ENCODE data around the gene SNED1. TPM values are rescaled to one million over a fixed set of nuclear protein-coding genes. Genes with fewer than 3 reads are reported as not detected.

Gene SNED1
- total and polyA plus RNA-seq, 12 donors, result 3.9 to 12.7 (median 6.3) TPM

- no peak for DNase-seq
- no peaks in the 10 kb centered on the region for H3K36me3 ChIP-seq
- no peak overlapping the region for H3K4me3 ChIP-seq
- no peak for ATAC-seq
- no peak for TF ChIP-seq CTCF (IDR thresholded peaks at IDR 0.05)
- intact Hi-C loops (cut with DNase I), result loop anchor here in 5 of 10 donors (2.0 to 10.0 kb wide), 3 partner anchors 76 to 138 kb away; no protein-coding TSS in a partner anchor
- peaks cover 19 to 40% (median 24%) of the 10 kb centered on the region in 9 donors for H3K4me1 ChIP-seq
- peaks cover 0 to 11% (median 0%) of the 10 kb centered on the region in 11 donors for H3K9me3 ChIP-seq
- peaks cover 0 to 6% (median 4%) of the 10 kb centered on the region in 7 donors for H3K27me3 ChIP-seq
- 91 to 96% methylated on average over 6 of the region's 6 CpGs for WGBS, 2 donors
- H3K27ac ChIP-seq, result no peak overlapping the region
Measured at GRCh38 chr2:240988571-240989271, 9.7 kb upstream of the SNED1 start.

GRCh38 chr2:240989451-240990265, 8.8 kb upstream of the SNED1 start:
- H3K9me3 ChIP-seq, result peaks cover 0 to 11% (median 0%) of the 10 kb centered on the region in 11 donors
- H3K27ac ChIP-seq, result no peak overlapping the region
- H3K36me3 ChIP-seq, result no peaks in the 10 kb centered on the region
- DNase-seq (no peak), ATAC-seq (no peak)
- intact Hi-C loops (cut with DNase I), result loop anchor here in 8 of 10 donors (2.0 to 10.0 kb wide), 4 partner anchors 75 to 139 kb away; no protein-coding TSS in a partner anchor
- peaks cover 20 to 44% (median 28%) of the 10 kb centered on the region in 9 donors for H3K4me1 ChIP-seq
- 67 to 73% methylated on average over 17 of the region's 17 CpGs for WGBS, 2 donors
- H3K27me3 ChIP-seq, result peaks cover 0 to 3% (median 0%) of the 10 kb centered on the region in 7 donors
- peak in 8 of 9 donors; percentile 18 to 63 (median 55) for TF ChIP-seq CTCF (IDR thresholded peaks at IDR 0.05)
- H3K4me3 ChIP-seq, result no peak overlapping the region

GRCh38 chr2:240990266-240990529, 8.2 kb upstream of the SNED1 start:
- Histone ChIP-seq H3K27me3 (peaks cover 0 to 3% (median 0%) of the 10 kb centered on the region in 7 donors), H3K36me3 (no peaks in the 10 kb centered on the region), H3K9me3 (peaks cover 0 to 11% (median 0%) of the 10 kb centered on the region in 11 donors), H3K4me3 (no peak overlapping the region), H3K4me1 (peaks cover 20 to 49% (median 30%) of the 10 kb centered on the region in 9 donors), H3K27ac (no peak overlapping the region)
- intact Hi-C loops (cut with DNase I), result loop anchor here in 4 of 10 donors (5.0 to 10.0 kb wide), 3 partner anchors 75 to 135 kb away; no protein-coding TSS in a partner anchor
- no peak for ATAC-seq
- no peak for DNase-seq
- 82 to 89% methylated on average over 2 of the region's 2 CpGs for WGBS, 2 donors
- no peak for TF ChIP-seq CTCF (IDR thresholded peaks at IDR 0.05)

- WGBS, 2 donors, result 92% methylated on average over 13 of the region's 13 CpGs
- DNase-seq (no peak), ATAC-seq (peak in 1 of 8 donors; percentile 3)
- peaks cover 20 to 56% (median 30%) of the 10 kb centered on the region in 9 donors for H3K4me1 ChIP-seq
- no peaks in the 10 kb centered on the region for H3K36me3 ChIP-seq
- no peak for TF ChIP-seq CTCF (IDR thresholded peaks at IDR 0.05)
- H3K4me3 ChIP-seq, result no peak overlapping the region
- intact Hi-C loops (cut with DNase I), result loop anchor here in 4 of 10 donors (5.0 to 10.0 kb wide), 3 partner anchors 76 to 136 kb away; no protein-coding TSS in a partner anchor
- peaks cover 0 to 11% (median 0%) of the 10 kb centered on the region in 11 donors for H3K9me3 ChIP-seq
- H3K27me3 ChIP-seq, result peaks cover 0 to 3% (median 0%) of the 10 kb centered on the region in 7 donors
- peak overlapping the region; percentile 35 to 71 (median 64) for H3K27ac ChIP-seq
Measured at GRCh38 chr2:240990726-240991377, 7.6 kb upstream of the SNED1 start.
